GM11168 (cell line): ENCODE data around the gene RHBDL2.
"Not testable (repeated sequence)": the region's sequence is repeated elsewhere in the genome, so short reads cannot be mapped to it uniquely, and the experiment has no call there.

ENCODE experiments used
- in situ Hi-C: fragments of 300-500 bp; cut with MboI; formaldehyde crosslinking; loops from one replicate; pipeline ENCODE4 v1.12.0; 2022; ENCODE audit warnings: low sequenced_read_pairs; ENCODE audit not compliant: unreplicated experiment

Gene RHBDL2

GRCh38 chr1:38941527-38942019, at the start of gene RHBDL2:
Gene RHBDL2, minus strand, starts transcription at chr1:38941830. Its CDS starts 22,618 bp downstream, at chr1:38919212.
- in situ Hi-C loops, result no loop called here

DNA sequence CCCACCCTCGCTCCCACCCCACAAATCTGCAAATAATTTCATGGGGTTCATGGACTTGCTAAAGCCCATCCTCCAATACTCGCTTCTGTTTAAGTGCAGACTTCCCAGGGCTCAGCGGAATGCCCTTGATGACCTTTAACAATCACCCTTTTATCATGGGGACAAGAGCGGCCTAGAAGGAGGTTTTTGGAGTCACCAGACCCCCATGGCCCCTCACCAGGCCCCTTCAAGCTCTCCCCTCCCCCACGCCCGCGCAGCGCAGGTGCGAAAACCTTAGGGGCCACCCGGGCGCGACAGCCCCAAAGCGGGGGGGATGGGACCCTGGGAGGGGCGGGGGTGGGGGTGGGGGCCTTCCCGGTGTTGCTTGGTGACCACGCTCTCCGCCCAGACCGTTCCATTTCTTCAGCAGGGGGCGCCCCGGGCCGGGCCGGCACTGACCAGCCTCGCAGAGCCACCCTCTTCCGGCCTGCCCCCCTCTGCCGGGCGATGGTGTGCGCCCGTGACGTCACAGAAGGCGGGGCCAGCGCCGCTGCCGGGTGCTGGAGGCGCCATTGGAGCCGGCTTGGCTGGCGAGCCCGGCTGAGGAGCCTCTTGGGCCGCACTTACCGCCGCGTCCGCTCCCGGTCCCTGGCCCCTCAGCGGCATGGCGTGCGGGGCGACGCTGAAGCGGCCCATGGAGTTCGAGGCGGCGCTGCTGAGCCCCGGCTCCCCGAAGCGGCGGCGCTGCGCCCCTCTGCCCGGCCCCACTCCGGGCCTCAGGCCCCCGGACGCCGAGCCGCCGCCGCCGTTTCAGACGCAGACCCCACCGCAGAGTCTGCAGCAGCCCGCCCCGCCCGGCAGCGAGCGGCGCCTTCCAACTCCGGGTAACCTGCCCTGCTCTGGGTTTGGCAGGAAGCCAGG, 49.4 kb upstream of the RHBDL2 start, which contains the start of gene AKIRIN1:
Gene AKIRIN1, plus strand, starts transcription at position 539 of the 900 bp plus-strand sequence. Its CDS starts 105 bp downstream, at position 644.
- in situ Hi-C loops, result no loop called here

DNA sequence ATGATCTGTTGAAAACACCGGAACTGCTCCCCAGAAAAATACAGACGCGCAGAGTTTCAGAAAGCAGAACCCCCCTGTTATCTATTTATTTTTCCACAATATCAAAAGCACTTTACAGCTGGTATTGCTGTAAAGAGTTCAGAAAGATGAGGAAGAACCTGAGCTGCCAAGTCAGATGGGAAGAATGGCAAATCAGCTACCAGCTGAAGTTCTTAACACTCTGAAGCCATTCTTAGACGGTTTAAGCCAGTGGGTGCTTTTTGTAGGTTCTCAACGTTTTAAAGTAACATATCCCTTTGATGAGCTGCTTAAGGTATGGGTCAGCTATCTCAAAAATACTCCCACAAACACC, 48.7 kb upstream of the RHBDL2 start:
- in situ Hi-C loops, result no loop called here

GRCh38 chr1:38989979-38990378, 48.3 kb upstream of the RHBDL2 start:
- in situ Hi-C loops, result no loop called here

GRCh38 chr1:38979380-38979779, 37.8 kb upstream of the RHBDL2 start:
- in situ Hi-C loops, result not testable (repeated sequence)

DNA sequence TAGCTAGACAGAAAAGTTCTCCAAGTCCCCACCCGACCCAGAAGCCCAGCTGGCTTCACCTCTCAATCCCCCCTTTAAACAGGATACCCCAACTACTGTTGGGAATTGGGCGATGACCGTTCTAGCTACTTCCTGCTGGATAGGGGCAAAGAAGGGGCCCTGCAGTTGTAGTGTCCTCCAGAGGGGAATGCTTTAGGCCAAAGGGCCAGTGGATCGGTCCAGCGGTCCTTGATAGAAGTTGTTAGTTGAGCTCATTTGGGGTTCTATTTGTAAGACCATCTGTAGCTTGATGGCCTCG, 36.6 kb upstream of the RHBDL2 start:
- in situ Hi-C loops, result not testable (repeated sequence)

DNA sequence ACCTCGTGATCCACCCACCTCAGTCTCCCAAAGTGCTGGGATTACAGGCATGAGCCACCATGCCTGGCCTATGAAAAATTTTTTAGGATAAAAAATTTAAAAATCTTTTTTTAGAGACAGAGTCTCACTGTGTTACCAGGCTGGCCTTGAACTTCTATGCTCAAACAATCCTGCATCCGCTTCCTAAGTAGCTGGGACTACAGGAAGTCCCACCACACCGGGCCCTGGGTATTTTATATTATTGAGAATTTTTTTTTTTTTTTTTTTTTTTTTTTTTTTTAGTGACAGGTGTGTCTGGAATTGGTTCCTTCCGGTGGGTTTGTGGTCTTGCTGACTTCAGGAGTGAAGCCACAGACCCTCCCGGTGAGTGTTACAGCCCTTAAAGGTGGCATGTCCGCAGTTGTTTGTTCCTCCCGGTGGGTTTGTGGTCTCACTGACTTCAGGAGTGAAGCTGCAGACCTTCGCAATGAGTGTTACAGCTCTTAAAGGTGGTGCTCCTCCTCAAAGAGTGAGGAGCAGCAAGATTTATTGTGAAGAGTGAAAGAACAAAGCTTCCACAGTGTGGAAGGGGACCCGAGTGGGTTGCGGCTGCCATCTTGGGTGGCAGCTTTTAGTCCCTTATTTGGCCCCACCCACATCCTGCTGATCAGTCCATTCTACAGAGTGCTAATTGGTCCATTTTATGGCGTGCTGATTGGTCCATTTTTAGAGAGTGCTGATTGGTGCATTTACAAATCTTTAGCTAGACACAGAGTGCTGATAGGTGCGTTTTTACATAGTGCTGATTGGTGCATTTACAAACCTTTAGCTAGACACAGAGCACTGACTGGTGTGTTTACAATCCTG, 36.0 kb upstream of the RHBDL2 start:
- in situ Hi-C loops, result not testable (repeated sequence)

- in situ Hi-C loops, result no loop called here
Measured at GRCh38 chr1:38973659-38974437, 32.2 kb upstream of the RHBDL2 start.

DNA sequence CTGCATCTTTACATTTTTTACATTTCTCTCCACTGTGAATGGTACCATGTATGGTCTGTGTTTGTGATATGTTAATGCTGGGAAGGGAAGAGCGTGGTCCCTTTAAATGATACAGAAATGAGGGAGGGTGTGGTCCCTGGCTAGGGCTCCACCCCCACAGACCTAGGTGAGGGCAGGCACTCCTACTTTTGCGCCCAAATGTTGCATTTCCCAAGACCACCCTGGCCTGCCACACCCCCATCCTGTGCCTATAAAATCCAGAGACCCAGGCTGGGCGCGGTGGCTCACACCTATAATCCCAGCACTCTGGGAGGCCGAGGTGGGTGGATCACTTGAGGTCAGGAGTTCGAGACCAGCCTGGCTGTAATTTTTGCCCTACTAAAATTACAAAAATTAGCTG, 31.5 kb upstream of the RHBDL2 start:
- in situ Hi-C loops, result not testable (repeated sequence)

DNA sequence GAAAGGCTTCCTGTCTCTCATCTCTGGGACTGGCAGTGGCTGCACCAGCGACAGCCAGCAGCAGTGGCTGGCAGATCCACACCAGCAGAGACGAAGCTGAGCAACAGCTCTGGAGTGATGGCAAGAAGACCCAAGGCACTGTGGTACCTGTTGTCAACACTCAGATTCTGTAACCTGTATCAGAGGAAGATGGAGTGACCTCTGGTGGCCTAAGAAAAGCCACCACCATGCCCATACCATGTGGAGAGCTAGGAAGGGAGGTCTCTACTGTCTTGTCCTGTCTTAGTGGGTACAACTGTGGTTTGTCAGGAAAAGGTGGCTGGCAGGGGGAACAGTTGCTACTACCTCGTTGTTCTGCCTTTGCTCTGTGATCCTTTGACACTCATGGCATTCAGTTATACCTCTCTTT, 22.5 kb upstream of the RHBDL2 start:
- in situ Hi-C loops, result no loop called here

DNA sequence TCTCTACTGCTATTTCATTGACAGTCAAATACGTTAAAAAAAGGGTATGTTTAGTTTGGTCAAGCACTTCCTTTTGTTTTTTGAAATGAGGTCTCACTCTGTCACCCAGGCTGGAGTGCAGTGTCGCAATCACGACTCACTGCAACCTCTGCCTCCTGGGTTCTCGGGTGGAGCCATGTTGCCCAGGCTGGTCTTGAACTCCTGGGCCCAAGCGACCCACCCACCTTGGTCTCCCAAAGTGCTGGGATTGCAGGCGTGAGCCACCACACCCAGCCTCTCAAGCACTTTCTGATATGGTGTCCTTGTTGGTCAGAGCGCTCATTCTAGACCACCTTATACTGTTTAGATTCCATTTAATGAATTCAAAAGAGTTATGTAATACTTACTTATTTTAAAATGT, 20.9 kb upstream of the RHBDL2 start:
- in situ Hi-C loops, result no loop called here

DNA sequence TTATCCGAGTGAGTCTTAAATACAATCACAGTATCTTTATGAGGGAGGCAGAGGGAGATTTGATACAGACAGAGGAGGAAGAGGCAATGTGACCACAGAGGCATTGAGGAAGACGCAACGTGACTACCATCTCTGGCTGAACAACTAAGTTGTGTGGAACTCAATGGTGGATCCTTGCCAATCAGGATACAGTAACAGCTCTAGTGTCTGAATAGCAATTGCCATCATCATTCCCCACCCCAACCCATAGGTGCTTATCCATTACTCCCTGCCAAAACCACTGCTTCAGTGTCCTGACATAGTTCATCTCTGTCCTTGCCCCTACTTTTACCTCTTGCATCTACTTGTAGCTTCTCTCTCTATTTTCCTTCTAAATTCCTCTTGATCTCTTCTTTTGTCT, 20.5 kb upstream of the RHBDL2 start:
- in situ Hi-C loops, result no loop called here

DNA sequence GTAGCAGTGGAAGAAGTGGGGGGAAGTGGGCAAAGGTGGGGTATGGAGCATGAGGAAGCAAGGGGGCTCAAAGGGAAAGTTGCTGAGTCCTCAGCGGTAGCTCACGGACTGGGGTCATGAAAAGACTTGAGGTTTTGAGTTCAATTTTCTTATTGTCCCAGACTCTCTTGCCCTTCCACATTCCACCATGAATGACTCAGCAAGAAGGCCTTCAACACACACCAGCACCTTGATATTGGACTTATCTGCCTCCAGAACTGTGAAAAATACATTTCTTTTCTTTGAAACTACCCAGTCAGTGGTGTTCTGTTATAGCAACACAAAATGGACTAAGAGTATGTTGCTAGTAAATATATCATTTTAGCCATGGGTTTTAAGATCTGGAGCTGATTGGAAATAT, 17.3 kb upstream of the RHBDL2 start:
- in situ Hi-C loops, result no loop called here

- in situ Hi-C loops, result no loop called here
Measured at GRCh38 chr1:38953433-38953860, 11.8 kb upstream of the RHBDL2 start.

- in situ Hi-C loops, result no loop called here
Measured at GRCh38 chr1:38950553-38950952, 8.9 kb upstream of the RHBDL2 start.

- in situ Hi-C loops, result no loop called here
Measured at GRCh38 chr1:38944547-38944946, 2.9 kb upstream of the RHBDL2 start.

DNA sequence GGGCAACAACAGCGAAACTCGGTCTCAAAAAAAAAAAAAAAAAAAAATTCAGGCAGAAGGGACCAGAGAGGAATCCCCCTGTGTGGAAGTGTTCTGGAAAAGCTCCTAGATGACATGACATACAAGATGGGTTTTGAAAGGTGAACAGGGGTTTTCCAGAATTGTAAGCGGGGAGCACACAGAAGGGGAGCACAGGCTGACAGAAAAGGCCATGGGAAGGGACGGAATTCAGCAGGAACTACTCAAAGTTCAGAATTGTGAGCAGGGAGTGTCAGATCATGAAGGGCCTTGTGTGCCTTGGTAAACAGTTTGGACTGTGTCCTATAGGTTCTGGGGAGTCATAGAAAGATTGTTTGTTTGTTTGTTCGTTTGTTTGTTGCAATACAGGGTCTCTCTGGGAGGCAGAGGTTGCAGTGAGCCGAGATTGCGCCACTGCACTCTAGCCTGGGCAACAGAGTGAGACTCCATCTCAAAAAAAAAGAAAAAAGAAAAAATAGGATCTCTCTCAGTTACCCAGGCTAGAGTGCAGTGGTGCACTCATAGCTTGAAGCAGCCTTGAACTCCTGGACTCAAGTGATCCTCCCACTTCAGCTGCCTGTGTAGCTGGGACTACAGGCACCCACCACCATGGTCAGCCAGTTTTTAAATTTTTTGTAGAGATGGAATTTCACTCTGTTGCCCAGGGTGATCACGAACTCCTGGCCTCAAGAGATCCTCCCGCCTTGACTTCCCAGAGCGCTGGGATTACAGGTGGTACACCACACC, 1.2 kb upstream of the RHBDL2 start:
- in situ Hi-C loops, result no loop called here

DNA sequence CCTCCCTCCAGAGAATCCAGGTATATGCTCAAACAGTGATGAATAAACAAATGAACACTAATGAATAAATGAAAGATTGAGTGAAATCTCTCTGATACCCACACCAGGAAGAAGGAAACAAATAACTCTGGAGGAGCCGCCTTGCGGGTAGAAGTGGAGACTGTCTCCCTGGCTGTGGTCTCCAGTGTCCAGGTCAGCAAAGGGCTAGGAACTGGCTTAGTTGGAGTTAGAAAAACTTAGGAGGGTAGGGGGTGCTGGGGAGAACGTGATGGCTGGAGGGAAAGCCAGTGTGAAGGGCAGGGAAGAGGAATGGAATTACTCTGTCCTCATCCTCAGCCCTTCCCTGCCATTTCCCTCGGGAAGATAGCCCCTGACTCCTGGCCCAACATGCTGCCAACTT, 537 bp downstream of the RHBDL2 start:
- in situ Hi-C loops, result no loop called here

DNA sequence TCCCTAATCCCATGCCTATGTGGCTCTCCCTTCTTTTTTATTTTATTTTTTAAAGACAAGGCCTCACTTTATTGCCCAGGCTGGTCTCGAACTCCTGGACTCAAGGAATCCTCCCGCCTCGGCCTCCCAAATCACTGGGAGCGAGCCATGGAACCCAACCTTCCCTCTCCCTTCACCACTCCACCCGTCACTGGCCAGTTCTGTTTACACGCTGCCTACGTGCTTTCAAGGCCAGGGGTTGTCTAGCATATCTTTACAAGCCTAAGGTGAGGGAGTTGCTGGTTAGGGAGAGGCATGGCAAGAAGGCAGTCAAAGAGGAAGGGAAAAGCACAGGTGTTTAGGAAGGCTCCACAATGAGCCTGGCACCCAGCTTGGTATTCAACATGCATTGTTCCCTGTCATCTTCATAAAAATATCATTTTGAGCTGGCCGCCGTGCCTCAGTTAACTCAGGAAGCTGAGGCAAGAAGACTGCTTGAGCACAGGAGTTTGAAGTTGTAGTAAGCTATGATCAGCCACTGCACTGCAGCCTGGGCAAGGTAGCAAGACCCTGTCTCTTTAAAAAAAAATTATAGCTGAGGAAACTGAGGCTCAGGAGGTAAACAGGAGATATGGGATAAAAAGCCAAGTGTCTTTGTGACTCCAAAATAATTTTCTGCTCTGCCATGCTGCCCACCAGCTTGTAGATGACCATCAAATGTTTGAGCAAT, 1.1 kb downstream of the RHBDL2 start:
- in situ Hi-C loops, result no loop called here
